Activated CD8-positive, alpha-beta T cell treated with anti-CD3 and anti-CD28 coated beads for 36 hours (primary cell): ENCODE results near the gene C2orf80. TPM values are rescaled to one million over a fixed set of nuclear protein-coding genes. Genes with fewer than 3 reads are reported as not detected.

ENCODE experiments used
- ATAC-seq: fragments of 200-7000 bp; cut with Tn5 transposase; one replicate; pipeline ENCODE4 v1.10.0; 2021; ENCODE audit warnings: mild to moderate bottlenecking, moderate library complexity
- CTCF ChIA-PET: fragments of 350-600 bp; sonication (Branson Sonifier 250); formaldehyde crosslinking; loops from one replicate; lab custom pipeline; 2021; ENCODE audit warnings: antibody characterized with exemption; lab: Charles Lee
- POLR2A ChIA-PET: fragments of 350-600 bp; sonication (Branson Sonifier 250); formaldehyde crosslinking; loops from one replicate; lab custom pipeline; 2021; ENCODE audit warnings: antibody characterized with exemption; lab: Charles Lee
- DNase-seq: peaks from one replicate; pipeline ENCODE4 v3.0.0-alpha.2; 2020
- H3K27ac Mint-ChIP-seq: one replicate; pipeline ENCODE4 v1.8.0; 2021; ENCODE audit warnings: mild to moderate bottlenecking, mixed read lengths
- H3K27me3 Mint-ChIP-seq: one replicate; pipeline ENCODE4 v1.8.0; 2021; ENCODE audit warnings: mixed read lengths
- H3K36me3 Mint-ChIP-seq: one replicate; pipeline ENCODE4 v1.8.0; 2021; ENCODE audit warnings: low read depth, mixed read lengths
- H3K4me1 Mint-ChIP-seq: one replicate; pipeline ENCODE4 v1.8.0; 2021; ENCODE audit warnings: low read depth, mixed read lengths
- H3K4me3 Mint-ChIP-seq: one replicate; pipeline ENCODE4 v1.8.0; 2021; ENCODE audit warnings: mild to moderate bottlenecking, moderate library complexity, mixed read lengths
- H3K9me3 Mint-ChIP-seq: one replicate; pipeline ENCODE4 v1.8.0; 2021; ENCODE audit warnings: mixed read lengths
- intact Hi-C: fragments of 100-400 bp; cut with micrococcal nuclease; formaldehyde crosslinking; loops from one replicate; pipeline ENCODE4 v1.10.0; 2022
- total RNA-seq, 2 experiments: library from RNA; stranded (reverse); gene quantifications; one replicate each; pipeline ENCODE4 v1.2.3, GENCODE V29; 2021
- TF ChIP-seq, protein P1 (sequence below): fragments of 200-600 bp; IDR thresholded peaks from one replicate; pipeline ENCODE4 v1.8.0; 2022; ENCODE audit warnings: antibody characterized with exemption, mild to moderate bottlenecking

Gene C2orf80
- total RNA-seq, 2 experiments from 2014 or later, result not detected

DNA sequence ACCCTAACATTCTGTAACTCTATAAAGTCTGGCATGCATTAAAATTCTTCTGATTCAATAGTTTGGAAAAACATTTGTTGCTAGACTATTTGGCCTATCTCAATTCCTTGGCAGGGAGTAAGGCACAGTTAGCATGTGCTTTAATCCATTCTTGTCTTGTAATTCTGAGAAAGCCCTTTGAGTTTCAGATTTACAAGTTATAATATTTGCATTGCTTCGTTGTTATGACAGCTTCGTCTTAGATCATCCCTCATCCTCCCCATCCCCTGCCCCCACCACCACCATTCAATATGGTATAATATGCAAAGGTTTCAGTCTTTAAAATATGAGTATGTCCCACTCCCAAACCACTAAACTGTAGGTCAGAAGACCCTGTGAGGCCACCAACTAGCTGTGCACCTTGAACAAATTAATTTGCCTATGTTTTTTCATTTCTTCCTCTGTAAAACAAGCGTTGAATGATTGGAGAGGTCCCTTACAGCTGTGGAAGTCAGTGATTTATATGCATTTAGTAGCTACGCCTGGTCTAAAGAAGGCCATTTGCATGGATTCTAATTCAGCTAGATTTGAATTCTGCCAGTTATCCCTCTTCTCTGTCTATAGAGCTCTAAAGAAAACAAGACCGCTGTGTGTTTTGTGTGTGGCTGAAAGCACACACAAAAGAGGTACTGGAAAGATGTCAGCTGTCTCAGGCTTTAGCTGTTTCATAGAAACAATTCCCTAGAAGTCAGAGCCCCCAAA, 591 bp downstream of the C2orf80 start:
- ATAC-seq, result no peak
- Mint-ChIP-seq H3K36me3 (no peaks in the 10 kb centered on the region), H3K27ac (no peak overlapping the region), H3K4me1 (no peaks in the 10 kb centered on the region), H3K27me3 (peaks cover 3% of the 10 kb centered on the region), H3K4me3 (no peak overlapping the region), H3K9me3 (no peaks in the 10 kb centered on the region)
- POLR2A ChIA-PET, result no interaction called here
- TF ChIP-seq, protein P1, sequence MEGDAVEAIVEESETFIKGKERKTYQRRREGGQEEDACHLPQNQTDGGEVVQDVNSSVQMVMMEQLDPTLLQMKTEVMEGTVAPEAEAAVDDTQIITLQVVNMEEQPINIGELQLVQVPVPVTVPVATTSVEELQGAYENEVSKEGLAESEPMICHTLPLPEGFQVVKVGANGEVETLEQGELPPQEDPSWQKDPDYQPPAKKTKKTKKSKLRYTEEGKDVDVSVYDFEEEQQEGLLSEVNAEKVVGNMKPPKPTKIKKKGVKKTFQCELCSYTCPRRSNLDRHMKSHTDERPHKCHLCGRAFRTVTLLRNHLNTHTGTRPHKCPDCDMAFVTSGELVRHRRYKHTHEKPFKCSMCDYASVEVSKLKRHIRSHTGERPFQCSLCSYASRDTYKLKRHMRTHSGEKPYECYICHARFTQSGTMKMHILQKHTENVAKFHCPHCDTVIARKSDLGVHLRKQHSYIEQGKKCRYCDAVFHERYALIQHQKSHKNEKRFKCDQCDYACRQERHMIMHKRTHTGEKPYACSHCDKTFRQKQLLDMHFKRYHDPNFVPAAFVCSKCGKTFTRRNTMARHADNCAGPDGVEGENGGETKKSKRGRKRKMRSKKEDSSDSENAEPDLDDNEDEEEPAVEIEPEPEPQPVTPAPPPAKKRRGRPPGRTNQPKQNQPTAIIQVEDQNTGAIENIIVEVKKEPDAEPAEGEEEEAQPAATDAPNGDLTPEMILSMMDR, result no peak
- CTCF ChIA-PET, result interaction anchor here (1.1 kb wide), 1 partner anchor 14 kb away, joined by 5 read pairs; no protein-coding TSS in a partner anchor
- intact Hi-C loops, result no loop called here
- no peak for DNase-seq

DNA sequence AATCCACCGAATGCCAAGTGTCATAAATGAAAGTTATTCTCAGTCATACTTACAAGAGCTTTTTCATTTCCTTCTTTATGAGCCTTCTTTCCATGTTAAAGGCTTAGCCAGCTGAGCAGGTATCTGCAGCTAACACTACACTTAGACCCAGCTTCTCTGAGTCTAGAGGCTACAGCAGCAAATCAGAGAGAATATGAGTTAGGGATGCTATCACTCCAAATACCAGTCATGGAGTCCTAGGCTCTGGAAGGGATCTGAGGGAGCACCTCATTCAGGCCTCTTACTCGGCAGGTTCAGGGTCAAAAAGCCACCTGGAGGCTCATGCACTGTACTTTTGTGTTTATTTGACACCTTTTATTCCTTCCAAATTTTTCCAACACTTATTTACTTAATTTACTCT, 2.9 kb downstream of the C2orf80 start:
- Mint-ChIP-seq H3K36me3 (no peaks in the 10 kb centered on the region), H3K4me3 (no peak overlapping the region), H3K27ac (no peak overlapping the region), H3K4me1 (no peaks in the 10 kb centered on the region), H3K27me3 (peaks cover 8% of the 10 kb centered on the region), H3K9me3 (no peaks in the 10 kb centered on the region)
- ATAC-seq, result no peak
- no peak for DNase-seq
- TF ChIP-seq, protein P1, result no peak
- ChIA-PET POLR2A (no interaction called here), CTCF (no interaction called here)
- intact Hi-C loops, result no loop called here

DNA sequence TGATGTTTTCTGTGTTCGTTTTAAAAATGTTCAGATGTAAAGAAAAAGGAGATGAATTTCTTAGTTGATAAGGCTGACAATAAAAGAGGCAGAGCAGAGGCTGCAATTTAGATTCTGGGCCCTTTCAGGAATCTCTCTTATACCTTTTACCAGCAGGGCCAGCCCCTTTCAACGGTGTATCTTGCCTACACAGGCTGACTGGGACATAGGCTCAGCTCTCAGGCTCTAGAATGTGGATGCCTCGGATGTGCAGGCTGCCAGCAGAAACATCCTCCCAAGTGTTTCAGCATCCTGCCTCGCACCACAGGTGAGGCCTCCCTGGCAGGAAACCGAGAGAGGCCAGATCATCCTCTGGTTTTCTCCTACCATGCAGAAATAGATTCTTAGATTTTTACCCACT, 3.4 kb downstream of the C2orf80 start:
- no peak overlapping the region for H3K4me3 Mint-ChIP-seq
- TF ChIP-seq, protein P1, result no peak
- no peaks in the 10 kb centered on the region for H3K36me3 Mint-ChIP-seq
- H3K4me1 Mint-ChIP-seq, result no peaks in the 10 kb centered on the region
- ChIA-PET POLR2A (no interaction called here), CTCF (interaction anchor here (3.5 kb wide), 1 partner anchor 11 kb away, joined by 11 read pairs; no protein-coding TSS in a partner anchor)
- intact Hi-C loops, result no loop called here
- ATAC-seq, result no peak
- H3K27me3 Mint-ChIP-seq, result peaks cover 8% of the 10 kb centered on the region
- no peaks in the 10 kb centered on the region for H3K9me3 Mint-ChIP-seq
- no peak for DNase-seq
- no peak overlapping the region for H3K27ac Mint-ChIP-seq

DNA sequence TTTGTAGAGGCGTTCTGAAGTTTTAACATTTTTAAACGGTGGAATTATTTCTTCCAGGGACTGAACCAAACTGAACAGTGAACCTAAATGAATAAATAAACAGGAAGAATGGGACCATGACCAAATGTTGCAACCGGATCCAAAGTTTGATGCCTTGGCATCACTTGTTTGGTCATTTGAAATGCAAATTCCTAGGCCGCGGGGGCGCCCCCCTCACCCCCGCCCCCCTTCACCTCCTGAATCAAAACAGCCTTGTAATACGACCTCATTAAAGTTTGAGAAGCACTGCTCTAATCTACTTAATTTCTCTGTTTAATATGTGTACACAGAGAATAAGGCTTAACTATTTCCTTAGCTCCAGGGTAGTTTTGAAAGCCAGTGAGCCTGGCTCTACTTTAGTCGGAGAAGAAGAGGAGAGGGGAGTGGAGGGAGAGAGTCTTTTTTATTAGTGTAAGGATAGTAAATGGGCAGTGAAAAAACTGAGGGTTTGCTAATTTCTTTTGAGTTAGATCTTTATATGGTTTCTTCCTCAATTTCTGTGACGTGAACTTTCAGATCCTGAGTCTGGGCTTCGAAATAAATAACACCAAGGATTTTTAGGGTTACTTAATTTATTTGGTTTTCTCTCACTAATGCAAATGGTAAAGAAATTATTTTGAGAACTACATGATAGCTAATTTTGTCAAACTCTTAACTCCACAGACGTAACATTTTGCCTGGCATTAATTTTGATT, 5.7 kb downstream of the C2orf80 start:
- Mint-ChIP-seq H3K27me3 (peaks cover 8% of the 10 kb centered on the region), H3K27ac (no peak overlapping the region), H3K4me1 (no peaks in the 10 kb centered on the region), H3K36me3 (no peaks in the 10 kb centered on the region), H3K9me3 (no peaks in the 10 kb centered on the region), H3K4me3 (no peak overlapping the region)
- no peak for ATAC-seq
- no peak for DNase-seq
- ChIA-PET CTCF (interaction anchor here (3.5 kb wide), 1 partner anchor 9 kb away, joined by 11 read pairs; no protein-coding TSS in a partner anchor), POLR2A (no interaction called here)
- TF ChIP-seq, protein P1, result no peak
- intact Hi-C loops, result no loop called here

DNA sequence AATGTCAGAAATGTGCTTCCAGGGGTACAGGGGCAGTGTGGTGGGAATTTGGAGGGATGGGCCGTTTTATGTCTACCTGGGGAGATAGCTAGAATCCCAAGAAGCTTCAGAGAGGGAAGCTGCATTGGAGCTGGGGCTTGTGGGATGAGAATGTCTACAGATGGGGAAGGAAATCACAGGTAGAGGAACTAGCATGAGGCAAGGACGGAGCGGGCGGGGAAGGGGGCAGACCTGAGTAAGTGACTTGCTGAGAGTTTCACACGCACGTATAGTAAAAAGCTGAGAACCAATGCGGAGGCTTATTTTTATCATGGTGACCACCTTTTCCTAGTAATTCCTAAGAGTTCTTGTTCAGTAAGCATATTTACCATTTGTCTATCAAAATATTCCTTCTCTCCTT, 6.3 kb downstream of the C2orf80 start:
- no peaks in the 10 kb centered on the region for H3K36me3 Mint-ChIP-seq
- CTCF ChIA-PET, result interaction anchor here (3.5 kb wide), 1 partner anchor 8 kb away, joined by 11 read pairs; no protein-coding TSS in a partner anchor

More for the DNA sequence above, 6.3 kb downstream of the C2orf80 start:
- Mint-ChIP-seq H3K9me3 (no peaks in the 10 kb centered on the region), H3K4me3 (no peak overlapping the region), H3K27ac (no peak overlapping the region), H3K27me3 (peaks cover 8% of the 10 kb centered on the region), H3K4me1 (no peaks in the 10 kb centered on the region)
- DNase-seq (no peak), ATAC-seq (no peak)
- POLR2A ChIA-PET, result no interaction called here
- TF ChIP-seq, protein P1, result no peak
- intact Hi-C loops, result no loop called here
